GM21367 (cell line): Measurements from ENCODE around the gene KIF26A.

ENCODE experiments used
- ATAC-seq: cut with Tn5 transposase; IDR thresholded peaks from one replicate; pipeline ENCODE4 v1.9.1; 2021; ENCODE audit not compliant: unreplicated experiment

Gene KIF26A

DNA sequence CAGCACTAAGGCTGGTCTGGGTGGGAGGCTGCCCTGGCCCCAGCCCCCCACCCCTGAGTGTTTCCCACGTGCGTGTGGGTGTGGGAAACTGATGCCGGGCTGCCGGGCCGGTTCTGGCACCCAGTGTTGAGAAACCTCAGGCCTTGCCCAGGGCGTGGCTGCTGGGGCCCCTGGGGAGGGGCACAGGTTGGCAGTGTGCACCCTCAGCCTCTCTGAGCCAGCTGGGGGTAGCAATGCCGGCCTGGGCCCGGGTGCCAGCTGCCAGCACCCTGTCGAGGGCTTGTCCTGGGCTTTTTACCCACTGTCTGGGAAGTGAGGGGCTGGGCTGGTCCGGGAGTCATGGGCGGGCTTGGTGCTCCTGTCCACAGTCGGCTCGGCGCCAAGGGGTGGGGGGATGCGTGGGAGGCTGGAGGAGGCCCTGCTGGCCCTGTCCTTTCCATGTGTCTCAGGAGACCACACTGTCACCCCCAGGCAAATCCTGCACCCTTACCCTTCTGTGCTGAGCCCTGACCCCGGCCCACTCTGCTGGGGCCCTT is 37.2 kb upstream of the KIF26A start:
- no peak for ATAC-seq

DNA sequence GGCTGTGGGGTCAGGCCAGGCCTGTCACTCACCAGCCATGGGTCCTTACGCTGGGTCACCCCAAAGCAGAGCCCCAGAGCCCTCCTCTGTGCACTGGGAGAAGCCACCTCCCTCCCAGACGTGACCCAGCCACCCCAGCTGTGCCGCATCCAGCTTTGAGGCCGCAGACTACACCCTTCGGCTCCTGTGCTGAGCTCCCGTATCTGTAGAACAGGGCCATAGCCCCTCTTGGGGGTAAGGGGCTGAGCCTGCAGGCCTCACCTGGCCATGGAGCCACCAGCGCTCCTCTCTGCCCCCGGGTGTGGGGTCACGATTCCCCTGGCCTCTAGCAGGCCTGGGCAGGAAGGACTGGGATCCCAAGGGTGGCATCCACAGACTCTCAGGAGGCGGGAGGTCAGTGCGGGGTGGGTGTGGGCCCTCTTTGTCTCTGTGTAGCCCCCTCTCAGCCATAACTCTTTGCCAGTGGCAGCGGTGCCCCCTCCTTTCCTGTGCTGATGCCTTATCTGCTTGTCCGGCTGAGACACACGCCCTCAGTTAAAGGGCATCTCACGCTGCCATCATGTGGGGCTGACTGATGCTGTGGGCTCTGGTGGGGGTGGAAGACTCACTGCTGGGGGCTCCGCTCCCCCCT is 36.6 kb upstream of the KIF26A start:
- no peak for ATAC-seq

DNA sequence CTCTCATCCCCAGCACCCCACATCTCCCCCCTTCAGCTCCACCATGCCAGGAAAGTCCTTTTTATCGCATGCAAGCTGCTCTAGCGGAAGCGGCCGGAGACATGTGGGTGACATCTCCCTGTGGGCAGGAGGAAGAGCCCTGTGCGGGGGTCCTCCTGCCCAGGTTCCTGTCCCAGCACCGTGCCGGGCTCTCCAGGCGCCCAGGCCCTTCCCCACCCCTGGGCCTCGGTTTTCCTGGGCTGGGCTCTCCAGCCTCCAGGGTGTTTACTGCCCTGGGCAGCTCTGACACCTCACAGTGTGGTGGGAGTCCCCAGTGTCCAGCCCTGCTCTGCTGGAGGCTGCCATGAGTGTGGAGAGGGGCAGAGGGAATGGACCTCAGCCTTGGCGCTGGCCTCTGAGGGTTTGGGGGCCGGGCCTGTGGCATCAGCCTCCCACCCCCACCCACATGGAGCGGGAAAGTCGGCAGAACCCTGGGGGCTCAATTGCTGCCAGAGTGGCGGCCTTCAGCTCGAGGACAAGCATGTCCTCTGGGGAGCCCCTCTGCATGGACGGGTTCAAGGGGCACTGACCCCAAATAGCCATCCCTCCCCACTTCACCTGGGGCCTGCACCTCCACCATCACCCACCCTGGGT is 36.0 kb upstream of the KIF26A start:
- no peak for ATAC-seq

DNA sequence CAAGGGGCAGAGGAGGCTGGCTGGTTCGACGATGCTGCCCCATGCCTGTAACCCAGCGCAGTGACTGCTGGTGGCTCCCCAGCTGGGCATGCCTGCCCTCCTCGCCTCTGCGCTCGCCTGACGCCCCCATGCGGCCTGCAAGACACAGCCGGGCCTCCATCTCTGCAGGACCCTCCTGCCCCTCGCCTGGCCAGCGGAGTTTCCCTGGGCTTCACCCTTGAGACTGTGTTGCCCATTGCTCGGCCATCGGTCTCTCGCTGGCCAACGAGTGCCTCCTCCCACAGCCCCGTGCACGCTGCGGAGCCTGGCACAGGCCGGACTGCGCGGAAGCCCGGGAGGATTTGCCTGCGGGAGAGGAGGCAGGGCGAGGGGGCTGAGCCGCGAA is 35.3 kb upstream of the KIF26A start:
- no peak for ATAC-seq

DNA sequence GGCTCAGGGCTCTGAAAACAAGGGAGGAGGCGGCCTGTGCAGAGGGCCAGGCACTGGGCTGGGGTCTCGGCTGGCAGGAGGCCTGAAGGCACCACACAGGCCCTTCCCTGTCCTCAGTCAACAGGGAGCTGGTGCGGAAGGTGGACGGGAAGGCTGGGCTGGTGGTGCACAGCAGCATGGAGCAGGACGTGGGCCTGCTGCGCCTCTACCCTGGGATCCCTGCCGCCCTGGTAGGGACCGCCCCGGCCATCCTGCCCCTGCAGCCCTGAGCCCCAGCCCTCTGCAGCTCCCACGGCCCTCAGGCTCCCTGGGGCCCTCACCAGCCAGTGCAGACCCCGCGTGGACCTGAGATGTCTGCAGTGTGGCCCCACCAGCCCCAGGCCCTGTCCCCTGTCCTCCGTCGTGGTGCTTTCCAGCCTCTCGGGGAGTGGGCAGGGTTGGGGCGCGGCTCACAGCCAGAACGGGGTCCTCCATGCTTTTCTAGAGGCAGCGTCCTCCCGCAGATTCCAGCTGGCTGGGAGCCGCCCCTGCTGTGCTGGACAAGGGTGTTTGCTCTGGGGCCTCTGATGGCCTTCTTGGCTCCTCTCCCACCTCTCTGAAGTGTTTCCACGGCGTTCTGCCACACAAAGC is 34.8 kb upstream of the KIF26A start:
- ATAC-seq: no peak

DNA sequence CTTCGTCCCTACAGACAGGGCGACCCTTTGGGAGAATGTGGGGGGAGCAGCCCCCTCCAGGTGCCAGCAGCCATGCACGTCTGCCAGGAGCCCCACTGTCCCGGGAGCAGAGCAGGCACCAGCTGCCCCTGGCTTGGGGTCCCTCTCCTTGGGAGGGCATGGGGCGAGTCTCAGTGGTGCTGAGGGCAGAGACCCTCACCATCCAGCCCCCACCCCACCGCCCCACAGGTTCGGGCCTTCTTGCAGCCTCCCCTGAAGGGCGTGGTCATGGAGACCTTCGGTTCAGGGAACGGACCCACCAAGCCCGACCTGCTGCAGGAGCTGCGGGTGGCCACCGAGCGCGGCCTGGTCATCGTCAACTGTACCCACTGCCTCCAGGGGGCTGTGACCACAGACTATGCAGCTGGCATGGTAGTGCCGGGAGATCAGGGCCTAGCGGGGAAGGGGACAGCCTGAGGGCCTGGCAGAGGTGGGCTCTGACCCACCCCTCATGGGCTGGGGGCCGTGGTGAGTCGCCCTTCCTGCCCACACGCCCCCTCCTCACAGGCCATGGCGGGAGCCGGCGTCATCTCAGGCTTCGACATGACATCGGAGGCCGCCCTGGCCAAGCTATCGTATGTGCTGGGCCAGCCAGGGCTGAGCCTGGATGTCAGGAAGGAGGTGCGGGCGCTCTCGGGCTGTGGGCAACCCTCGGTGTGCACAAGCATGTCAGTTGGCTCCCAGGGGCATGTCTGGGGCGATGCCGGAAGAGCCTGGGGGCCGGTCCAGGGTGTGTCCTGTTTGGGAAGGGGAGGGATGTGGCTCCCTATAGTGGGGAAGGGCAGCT is 34.1 kb upstream of the KIF26A start:
- no peak for ATAC-seq

DNA sequence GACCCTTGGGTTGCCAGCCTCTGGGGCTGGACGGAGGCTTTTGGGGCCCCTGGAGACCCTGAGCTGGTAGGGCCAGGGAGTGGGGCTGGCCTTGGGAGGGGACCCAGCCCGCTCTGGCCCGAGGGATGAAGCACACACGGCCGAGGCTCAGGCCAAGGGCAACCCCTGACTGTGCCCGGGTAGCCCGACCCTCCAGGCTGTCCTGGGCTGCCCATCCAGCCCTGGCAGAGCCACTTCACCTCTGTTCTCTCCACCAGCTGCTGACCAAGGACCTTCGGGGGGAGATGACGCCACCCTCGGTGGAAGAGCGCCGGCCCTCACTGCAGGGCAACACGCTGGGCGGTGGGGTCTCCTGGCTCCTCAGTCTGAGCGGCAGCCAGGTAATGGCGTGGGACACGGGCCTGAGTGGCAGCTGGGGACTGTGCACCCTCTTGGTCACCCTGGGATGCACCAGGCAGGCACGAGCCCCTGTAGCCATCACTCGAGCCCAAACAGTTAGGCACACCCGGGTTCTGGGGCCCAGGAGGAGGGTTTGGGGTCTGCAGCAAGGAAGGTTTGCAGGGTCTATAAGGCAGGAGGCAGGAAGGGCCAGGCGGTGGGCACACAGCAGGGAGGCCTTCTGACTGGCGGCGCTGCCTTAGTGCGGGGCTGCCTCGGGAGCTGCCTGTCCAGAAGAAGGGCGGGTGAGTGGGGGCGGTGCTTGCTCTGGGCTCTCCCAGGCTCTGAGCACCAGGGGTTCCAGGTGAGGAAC is 33.1 kb upstream of the KIF26A start:
- no peak for ATAC-seq

DNA sequence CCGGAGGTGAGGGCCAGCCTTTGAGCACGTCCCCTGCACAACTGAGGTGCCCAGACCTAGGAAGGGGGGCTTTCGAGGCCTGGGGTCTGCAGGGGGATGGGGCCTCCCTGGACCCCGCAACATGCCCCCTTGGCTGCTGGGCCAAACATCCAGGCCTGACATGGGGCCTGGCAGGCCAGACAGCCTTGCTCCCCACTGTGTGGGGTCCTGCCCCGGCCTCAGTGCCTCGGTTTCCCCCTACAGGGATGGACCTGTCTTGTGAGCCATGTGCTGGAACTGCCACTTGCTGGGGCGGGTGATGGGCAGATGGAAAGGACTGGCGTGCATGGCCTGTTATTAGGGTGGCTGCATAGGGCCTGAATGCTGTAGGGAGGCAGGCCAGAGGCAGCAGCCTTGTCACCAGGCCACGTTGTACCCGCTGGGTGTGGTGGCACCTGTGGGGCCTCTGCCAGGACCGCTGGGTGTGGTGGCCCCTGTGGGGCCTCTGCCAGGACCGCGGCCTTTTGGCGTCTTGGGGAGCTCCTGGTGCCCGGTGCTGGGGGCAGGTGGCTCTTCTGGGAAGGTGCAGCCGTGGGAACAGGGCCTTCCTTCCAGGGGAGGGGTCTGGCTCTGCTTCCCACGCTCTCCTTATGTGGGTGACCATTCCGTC is 32.4 kb upstream of the KIF26A start:
- no peak for ATAC-seq

DNA sequence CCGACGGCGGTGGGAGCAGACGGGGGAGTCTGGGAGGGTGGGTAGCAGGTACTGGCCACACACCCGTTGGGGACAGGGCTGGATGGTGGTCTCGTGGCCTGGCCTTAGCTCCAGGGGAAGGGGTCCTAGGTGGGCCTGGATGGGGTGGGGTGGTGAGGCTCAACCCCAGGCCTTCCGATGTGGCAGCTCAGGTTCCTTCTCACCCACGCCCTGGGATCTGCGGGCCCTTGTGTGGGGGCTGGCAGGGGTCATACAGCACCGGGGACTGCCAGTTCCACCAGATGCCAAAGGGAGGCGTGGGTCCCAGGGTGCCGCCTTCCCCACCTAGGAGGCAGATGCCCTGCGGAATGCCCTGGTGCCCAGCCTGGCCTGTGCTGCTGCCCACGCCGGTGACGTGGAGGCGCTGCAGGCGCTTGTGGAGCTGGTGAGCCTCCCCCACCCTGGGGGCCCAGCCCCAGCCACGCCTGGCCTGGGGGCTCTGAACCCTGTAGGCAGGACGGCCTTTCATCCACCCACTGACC is 31.9 kb upstream of the KIF26A start:
- ATAC-seq: no peak

DNA sequence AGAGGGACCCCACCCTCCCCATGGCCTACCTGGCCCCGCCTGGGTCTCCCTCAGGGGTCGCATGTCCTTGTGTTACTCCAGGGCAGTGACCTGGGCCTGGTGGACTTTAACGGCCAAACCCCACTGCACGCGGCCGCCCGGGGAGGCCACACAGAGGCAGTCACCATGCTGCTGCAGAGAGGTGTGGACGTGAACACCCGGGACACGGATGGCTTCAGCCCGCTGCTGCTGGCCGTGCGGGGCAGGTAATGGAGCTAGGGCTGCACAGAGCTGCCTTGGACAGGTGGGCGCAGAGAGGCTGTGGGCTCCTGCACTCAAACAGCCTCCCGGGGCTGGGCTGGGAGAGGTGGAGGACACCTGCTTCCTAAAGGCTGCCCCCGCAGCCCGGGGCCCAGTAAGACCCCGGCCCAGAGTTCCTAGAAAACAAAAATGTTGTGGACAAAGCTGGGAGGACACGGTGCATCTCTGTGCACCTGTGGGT is 31.2 kb upstream of the KIF26A start:
- no peak for ATAC-seq

DNA sequence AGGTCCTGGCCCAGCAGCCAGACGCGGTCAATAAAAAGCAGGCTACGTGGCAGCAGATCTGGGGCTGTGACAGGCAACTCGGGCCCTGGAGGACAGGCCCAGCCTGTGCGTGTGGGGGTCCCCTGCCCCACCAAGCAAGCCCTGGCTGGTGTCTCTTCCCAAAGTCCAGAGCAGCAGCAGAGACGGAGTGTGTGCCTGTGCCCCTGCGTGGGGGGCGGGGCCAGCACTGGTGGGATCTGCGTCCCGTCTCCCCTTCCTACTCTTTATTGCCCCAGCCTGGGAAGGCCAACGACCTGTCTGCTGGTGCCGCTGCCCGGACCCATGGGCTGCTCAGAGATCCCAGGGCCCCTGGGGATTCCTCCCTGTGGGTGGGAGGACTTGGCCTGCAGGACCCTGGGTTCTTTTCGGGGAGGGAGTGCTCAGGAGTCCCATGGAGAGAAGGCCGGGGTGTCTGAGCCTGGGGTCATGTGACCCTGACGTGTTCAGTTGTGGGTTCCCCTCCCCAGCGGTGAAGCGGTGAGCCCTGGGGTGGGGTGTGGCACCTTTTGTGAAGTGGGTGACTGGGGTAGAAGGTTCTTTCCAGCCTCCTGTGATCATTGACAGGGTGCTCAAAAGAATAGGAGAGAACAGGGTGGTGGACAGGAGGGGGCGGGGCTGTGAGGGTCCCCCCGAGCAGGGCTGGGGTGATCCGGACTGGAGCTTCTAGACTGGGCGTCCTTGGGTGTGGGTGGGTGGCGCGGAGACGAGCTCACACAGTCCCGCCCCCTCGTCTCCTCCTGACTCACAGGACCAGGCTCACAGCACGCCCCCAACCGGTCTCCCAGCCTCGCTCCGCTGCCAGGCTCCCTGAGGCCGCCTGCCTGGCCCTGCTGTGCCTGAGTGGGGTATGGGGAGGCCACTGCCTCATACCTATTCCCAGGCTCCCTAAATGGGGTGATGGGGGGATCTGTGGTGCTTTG is 30.5 kb upstream of the KIF26A start:
- ATAC-seq: no peak

DNA sequence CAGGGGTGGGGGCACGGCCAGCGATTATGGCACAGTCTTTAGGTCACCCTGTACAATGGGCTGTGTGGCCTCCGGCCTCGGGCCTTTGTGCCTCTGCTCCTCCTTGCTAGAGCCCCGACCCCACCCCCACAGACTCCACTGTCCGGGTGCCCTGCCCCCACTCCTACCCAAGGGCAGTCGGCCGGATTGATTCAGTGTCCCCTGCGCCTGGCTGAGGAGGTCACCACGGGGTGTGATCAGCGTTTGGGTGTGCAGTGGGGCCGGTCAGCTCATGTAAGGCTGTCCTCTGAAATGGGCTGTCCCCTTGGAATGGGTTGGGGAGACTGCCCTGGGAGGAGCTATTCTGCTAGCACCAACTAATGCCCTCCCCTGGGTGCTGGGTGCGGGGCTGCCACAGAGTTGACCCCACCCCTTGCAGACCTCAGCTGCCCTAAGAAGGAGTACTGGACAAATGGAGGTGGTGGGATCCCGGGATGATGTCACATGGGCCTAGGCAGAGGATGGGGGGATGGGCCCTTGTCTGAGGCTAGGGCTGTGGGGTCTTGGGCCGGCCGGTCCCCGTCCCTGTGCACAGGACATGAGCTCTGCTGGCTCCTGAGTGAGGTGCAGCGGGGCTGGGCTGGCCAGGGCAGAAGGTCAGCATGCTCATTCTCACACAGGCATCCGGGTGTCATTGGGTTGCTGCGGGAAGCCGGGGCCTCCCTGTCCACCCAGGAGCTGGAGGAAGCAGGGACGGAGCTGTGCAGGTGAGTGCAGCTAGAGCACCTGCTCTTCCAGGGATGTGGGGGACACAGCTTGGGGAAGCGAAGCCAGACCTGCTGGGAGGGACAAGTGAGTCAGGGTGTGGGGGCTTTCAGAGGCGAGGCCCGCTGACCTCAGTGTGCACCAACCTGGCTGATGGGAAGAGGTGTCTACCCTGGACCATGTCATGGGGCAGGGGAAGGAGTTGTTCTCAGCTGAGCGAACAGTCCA is 29.5 kb upstream of the KIF26A start:
- no peak for ATAC-seq

DNA sequence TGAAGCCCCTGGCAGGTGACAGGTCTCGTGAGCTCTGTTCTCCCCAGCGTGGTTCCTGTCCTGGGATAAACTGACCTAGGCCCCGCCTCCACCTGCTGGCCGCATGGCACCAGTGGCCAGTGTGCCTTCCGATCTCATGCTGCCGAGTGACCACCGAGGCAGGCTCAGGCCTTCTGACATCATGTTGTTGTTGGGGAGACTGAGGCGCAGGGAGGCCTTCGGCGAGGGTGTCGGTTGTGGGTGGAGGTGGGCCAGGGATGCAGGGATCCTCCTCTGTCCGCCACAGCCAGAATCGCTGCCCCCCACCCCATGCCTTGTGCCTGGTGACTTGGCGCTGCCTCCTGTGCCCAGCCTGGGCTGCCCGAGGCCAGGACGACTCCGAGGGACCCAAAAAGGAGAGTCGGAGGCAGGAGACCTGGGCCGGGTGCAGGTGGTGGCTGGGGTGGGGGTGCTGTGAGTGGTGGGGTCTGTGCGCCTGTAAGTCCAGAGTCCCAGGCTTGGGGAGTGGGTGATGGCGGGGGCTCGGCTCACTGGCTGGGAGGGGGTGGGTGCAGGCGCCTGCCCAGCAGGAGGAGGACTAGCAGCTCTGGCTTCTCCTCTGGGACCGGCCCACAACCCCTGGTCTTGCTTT is 28.5 kb upstream of the KIF26A start:
- no peak for ATAC-seq

DNA sequence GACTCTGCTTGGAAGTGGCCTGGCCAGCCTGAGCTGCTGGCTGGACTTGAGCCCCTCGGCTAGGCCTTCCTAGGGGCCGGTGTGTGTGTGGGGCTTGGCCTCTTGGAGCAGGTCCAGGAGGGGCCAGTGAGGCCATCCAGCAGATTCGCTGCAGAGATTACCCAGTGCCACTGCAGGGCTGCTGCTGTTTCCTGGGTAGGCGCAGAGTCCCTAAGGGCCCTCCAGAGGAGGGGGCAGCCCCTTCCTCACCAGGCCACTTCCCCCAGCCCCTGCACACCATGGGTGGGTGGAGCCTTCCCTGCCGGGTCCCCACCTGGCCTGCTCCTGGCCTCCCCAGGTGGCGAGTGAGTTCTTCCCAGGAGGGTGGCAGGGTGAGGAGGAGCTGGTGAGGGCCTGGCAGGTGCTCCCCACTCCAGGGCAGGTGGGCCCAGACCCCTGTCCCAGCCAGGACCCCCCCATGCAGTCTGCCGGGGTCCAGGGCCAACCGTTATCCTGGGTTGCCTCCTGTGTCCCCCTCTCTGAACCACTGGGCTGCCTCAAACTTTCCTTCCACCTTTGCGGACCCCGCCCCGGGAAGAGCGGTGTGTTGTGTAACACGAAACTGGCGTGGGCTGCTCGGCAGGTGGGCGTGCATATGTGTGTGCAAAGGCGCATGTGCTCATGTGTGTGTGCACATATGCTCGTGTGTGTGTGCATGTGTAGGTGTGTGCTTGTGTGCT is 27.7 kb upstream of the KIF26A start:
- ATAC-seq: no peak

DNA sequence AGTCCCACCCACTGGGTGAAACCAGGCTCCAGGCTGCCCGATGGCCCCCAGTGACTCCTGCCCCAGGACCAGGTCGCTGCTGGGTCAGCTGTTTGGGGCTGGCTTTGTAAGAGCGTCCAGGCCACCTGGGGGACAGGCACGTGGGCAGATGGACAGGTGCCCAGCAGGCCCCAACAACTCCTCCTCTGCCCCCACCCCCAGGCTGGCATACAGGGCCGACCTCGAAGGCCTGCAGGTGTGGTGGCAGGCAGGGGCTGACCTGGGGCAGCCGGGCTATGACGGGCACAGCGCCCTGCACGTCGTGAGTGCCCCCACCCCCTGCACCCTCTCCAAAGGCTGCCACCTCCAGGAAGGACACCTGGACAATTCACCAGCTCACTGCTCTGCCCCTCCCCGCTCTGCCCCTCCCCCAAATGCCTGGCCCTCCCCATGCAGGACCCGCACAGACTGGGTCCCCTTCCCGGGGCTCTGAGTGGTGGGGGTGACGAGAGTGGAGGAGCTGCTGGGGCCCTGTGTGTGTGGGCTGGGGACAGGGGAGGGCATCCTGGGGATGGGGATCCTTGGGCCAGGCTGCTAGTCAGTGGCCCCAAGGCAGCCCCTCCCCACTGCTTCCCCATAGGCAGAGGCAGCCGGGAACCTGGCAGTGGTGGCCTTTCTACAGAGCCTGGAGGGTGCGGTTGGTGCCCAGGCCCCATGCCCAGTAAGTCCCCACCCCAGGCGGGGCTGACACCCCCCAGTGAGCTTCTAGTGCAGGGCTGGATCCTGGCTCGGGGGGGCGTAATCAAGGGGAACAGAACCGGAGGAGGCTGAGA is 26.9 kb upstream of the KIF26A start:
- ATAC-seq: no peak

DNA sequence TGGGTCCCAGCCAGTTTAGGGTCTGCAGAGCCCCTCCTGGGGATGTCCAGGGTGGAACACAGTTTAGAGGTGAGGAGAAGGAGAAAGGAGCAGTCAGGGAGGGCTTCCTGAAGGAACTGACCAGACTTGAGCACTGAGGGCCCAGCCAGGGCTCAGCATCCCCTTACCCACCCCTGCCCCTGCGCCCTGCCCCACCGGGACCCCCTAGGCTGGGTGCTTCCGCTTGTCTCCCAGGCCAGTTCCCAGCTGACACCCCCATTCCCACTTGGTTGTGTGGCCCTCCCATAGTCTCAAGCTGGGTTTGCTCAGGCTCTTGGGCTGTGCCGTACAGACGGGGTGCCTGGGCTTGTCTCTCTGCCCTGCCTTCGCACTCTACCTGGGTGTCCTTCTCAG is 26.3 kb upstream of the KIF26A start:
- no peak for ATAC-seq
